ENCODE results near the gene MPRIP.

Gene MPRIP

GRCh38 chr17:17073581-17074403 is 31.5 kb downstream of the MPRIP start:
- no peak for DNase-seq

GRCh38 chr17:17075125-17075781 is 33.0 kb downstream of the MPRIP start:
- no peak for DNase-seq

GRCh38 chr17:17076066-17076465 is 33.8 kb downstream of the MPRIP start:
- no peak for DNase-seq

- DNase-seq = no peak
Measured at GRCh38 chr17:17077101-17077500, 34.8 kb downstream of the MPRIP start.

- no peak for DNase-seq
Measured at GRCh38 chr17:17077861-17078732, 35.8 kb downstream of the MPRIP start.

- DNase-seq = no peak
Measured at GRCh38 chr17:17078832-17079231, 36.6 kb downstream of the MPRIP start.

GRCh38 chr17:17079336-17079735 is 37.1 kb downstream of the MPRIP start:
- DNase-seq = no peak

GRCh38 chr17:17079761-17080160 is 37.5 kb downstream of the MPRIP start:
- DNase-seq = no peak

GRCh38 chr17:17080181-17080631 is 37.9 kb downstream of the MPRIP start:
- DNase-seq = no peak

GRCh38 chr17:17080781-17081180 is 38.5 kb downstream of the MPRIP start:
- DNase-seq = no peak

GRCh38 chr17:17081304-17081940 is 39.2 kb downstream of the MPRIP start:
- DNase-seq = no peak

- DNase-seq = no peak
Measured at GRCh38 chr17:17082878-17083277, 40.6 kb downstream of the MPRIP start.

- no peak for DNase-seq
Measured at GRCh38 chr17:17084317-17084835, 42.1 kb downstream of the MPRIP start.

GRCh38 chr17:17084941-17085340 is 42.7 kb downstream of the MPRIP start:
- DNase-seq = no peak

- no peak for DNase-seq
Measured at GRCh38 chr17:17086585-17086984, 44.3 kb downstream of the MPRIP start.

- no peak for DNase-seq
Measured at GRCh38 chr17:17087424-17088015, 45.3 kb downstream of the MPRIP start.

GRCh38 chr17:17088086-17088485 is 45.8 kb downstream of the MPRIP start:
- no peak for DNase-seq

- DNase-seq = no peak
Measured at GRCh38 chr17:17088541-17089525, 46.6 kb downstream of the MPRIP start.

- DNase-seq = no peak
Measured at GRCh38 chr17:17089796-17090641, 47.8 kb downstream of the MPRIP start.

GRCh38 chr17:17090642-17091103 is 48.4 kb downstream of the MPRIP start:
- no peak for DNase-seq

Measured in NK-92 treated with Interleukin-12 subunit alpha and Interleukin-12 subunit beta, amount 100 ng/mL, for 24 hours (cell line).